Measurements from ENCODE around the gene TMEM154. TPM values are rescaled to one million over a fixed set of nuclear protein-coding genes. Genes with fewer than 3 reads are reported as not detected.
A peak's percentile ranks its signal among the peaks of the same experiment; 100 is the strongest.

Gene TMEM154
- total RNA-seq, 1 donor from 2014 or later = 12.6 TPM

- DNase-seq = peak; percentile 64
These were observed 88.4 kb downstream of the TMEM154 start for GRCh38 chr4:152591396-152591795.

- peak; percentile 85 for DNase-seq
These were observed 89.4 kb downstream of the TMEM154 start for GRCh38 chr4:152590179-152591031.

GRCh38 chr4:152588869-152589268, 90.9 kb downstream of the TMEM154 start:
- no peak for DNase-seq

GRCh38 chr4:152587127-152587526, 92.7 kb downstream of the TMEM154 start:
- no peak for DNase-seq

- DNase-seq = no peak
These were observed 93.1 kb downstream of the TMEM154 start for GRCh38 chr4:152586668-152587067.

GRCh38 chr4:152585023-152585441, 94.8 kb downstream of the TMEM154 start:
- DNase-seq = no peak

- no peak for DNase-seq
These were observed 98.1 kb downstream of the TMEM154 start for GRCh38 chr4:152581536-152582160.

GRCh38 chr4:152579916-152580315, 99.9 kb downstream of the TMEM154 start:
- DNase-seq = no peak

GRCh38 chr4:152579107-152579764, 100.6 kb downstream of the TMEM154 start:
- no peak for DNase-seq

GRCh38 chr4:152578670-152579069, 101.1 kb downstream of the TMEM154 start:
- no peak for DNase-seq

- DNase-seq = no peak
These were observed 101.9 kb downstream of the TMEM154 start for GRCh38 chr4:152577708-152578396.

- no peak for DNase-seq
These were observed 104.3 kb downstream of the TMEM154 start for GRCh38 chr4:152575533-152575932.

- DNase-seq = no peak
These were observed 105.9 kb downstream of the TMEM154 start for GRCh38 chr4:152573861-152574260.

GRCh38 chr4:152572417-152573086, 107.2 kb downstream of the TMEM154 start:
- DNase-seq = no peak

- no peak for DNase-seq
These were observed 108.0 kb downstream of the TMEM154 start for GRCh38 chr4:152571770-152572169.

GRCh38 chr4:152571296-152571695, 108.5 kb downstream of the TMEM154 start:
- no peak for DNase-seq

Other genes with a start within 250 kb of the TMEM154 start
- gene FBXW7, start 143.9 kb downstream of the TMEM154 start, total RNA-seq = 126 TPM
- 4.8 TPM for gene TIGD4, start 99.7 kb upstream of the TMEM154 start, total RNA-seq
- 36.6 TPM for gene ARFIP1, start 100.0 kb upstream of the TMEM154 start, total RNA-seq